PC-3 (cell line): Measurements from ENCODE around the gene SPACDR. TPM values are rescaled to one million over a fixed set of nuclear protein-coding genes. Genes with fewer than 3 reads are reported as not detected.
A peak's percentile ranks its signal among the peaks of the same experiment; 100 is the strongest.

Experiments used
- ATAC-seq: fragments of 200-7000 bp; cut with Tn5 transposase; 2 replicates; pipeline ENCODE4 v1.9.1; 2020; ENCODE audit warnings: mild to moderate bottlenecking, moderate library complexity
- BruUV-seq: library from RNA; stranded (reverse); fragments of 400-500 nt; replicated peaks from 2 replicates; lab custom pipeline; 2021; lab: Mats Ljungman, UMichigan
- CTCF ChIA-PET: fragments of 300-600 bp; sonication (Branson Sonifier 250); formaldehyde crosslinking; loops from one replicate; lab custom pipeline; 2022; ENCODE audit warnings: antibody characterized with exemption; lab: Charles Lee
- POLR2A ChIA-PET: fragments of 300-600 bp; sonication (Branson Sonifier 250); formaldehyde crosslinking; loops from one replicate; lab custom pipeline; 2022; ENCODE audit warnings: antibody characterized with exemption; ENCODE audit not compliant: unreplicated experiment; lab: Charles Lee
- DNase-seq: peaks from one replicate; pipeline ENCODE4 v3.0.0-alpha.2; 2015
- H2AFZ ChIP-seq: fragments of 300-600 bp; sonication (generic); 2 replicates; pipeline ENCODE4 v1.6.0; 2016; ENCODE audit warnings: antibody characterized with exemption, low read length
- H3F3A ChIP-seq: fragments of 300-600 bp; sonication (generic); one replicate; pipeline ENCODE4 v1.6.0; 2017; ENCODE audit warnings: antibody characterized with exemption, low read length, control low read depth, mild to moderate bottlenecking; ENCODE audit not compliant: unreplicated experiment
- H3K27ac ChIP-seq: fragments of 300-600 bp; sonication (generic); 2 replicates; pipeline ENCODE4 v1.5.1; 2016; ENCODE audit warnings: mild to moderate bottlenecking, low read length
- H3K27me3 ChIP-seq: fragments of 300-600 bp; sonication (generic); 2 replicates; pipeline ENCODE4 v1.6.1; 2016; ENCODE audit warnings: low read length, mixed read lengths
- H3K36me3 ChIP-seq: fragments of 300-600 bp; sonication (generic); 2 replicates; pipeline ENCODE4 v1.6.1; 2016; ENCODE audit warnings: low read depth, mixed run types, low read length, mixed read lengths
- H3K4me1 ChIP-seq: fragments of 300-600 bp; sonication (generic); 2 replicates; pipeline ENCODE4 v1.5.1; 2016; ENCODE audit warnings: low read length; ENCODE audit not compliant: insufficient read depth
- H3K4me2 ChIP-seq: fragments of 300-600 bp; sonication (generic); 2 replicates; pipeline ENCODE4 v1.6.0; 2016; ENCODE audit warnings: low read length
- H3K4me3 ChIP-seq: fragments of 300-600 bp; sonication (generic); 2 replicates; pipeline ENCODE4 v1.5.1; 2016; ENCODE audit warnings: mild to moderate bottlenecking, low read length, mixed read lengths
- H3K79me2 ChIP-seq: fragments of 300-600 bp; sonication (generic); 2 replicates; pipeline ENCODE4 v1.6.1; 2017; ENCODE audit warnings: low read length, mixed read lengths
- H3K9ac ChIP-seq: fragments of 300-600 bp; sonication (generic); 2 replicates; pipeline ENCODE4 v1.6.0; 2016; ENCODE audit warnings: mild to moderate bottlenecking, low read length
- H3K9me2 ChIP-seq: fragments of 300-600 bp; sonication (generic); replicated peaks from 2 replicates; pipeline ENCODE4 v1.6.1; 2016; ENCODE audit warnings: mixed run types, low read length, mixed read lengths
- H3K9me3 ChIP-seq: fragments of 300-600 bp; sonication (generic); 2 replicates; pipeline ENCODE4 v1.6.1; 2016; ENCODE audit warnings: low read length, mixed read lengths
- H4K20me1 ChIP-seq: fragments of 300-600 bp; sonication (generic); 2 replicates; pipeline ENCODE4 v1.6.1; 2016; ENCODE audit warnings: low read length, mixed read lengths
- EZH2 ChIP-seq: fragments of 300-600 bp; sonication (generic); IDR thresholded peaks from one replicate; pipeline ENCODE4 v1.6.1; 2017; ENCODE audit warnings: antibody characterized with exemption, mild to moderate bottlenecking, low read length; ENCODE audit not compliant: unreplicated experiment
- EZH2phosphoT487 ChIP-seq: fragments of 300-600 bp; sonication (generic); IDR thresholded peaks from 2 replicates; pipeline ENCODE4 v1.6.1; 2018; ENCODE audit warnings: mild to moderate bottlenecking, antibody characterized with exemption, low read length, borderline replicate concordance
- intact Hi-C: fragments of 100-400 bp; cut with micrococcal nuclease; formaldehyde crosslinking; loops from 2 replicates; pipeline ENCODE4 v1.9.0; 2023
- total RNA-seq: library from RNA; depleted of rRNA; stranded (reverse); fragments of >200 nt; gene quantifications from 2 replicates; pipeline ENCODE4 v1.2.3, GENCODE V29; 2014
- TF ChIP-seq, protein P1 (sequence below): fragments of 300-600 bp; sonication (generic); conservative IDR thresholded peaks from 2 replicates; pipeline ENCODE4 v1.5.1; 2017; ENCODE audit warnings: antibody characterized with exemption, low read depth, mild to moderate bottlenecking, low read length

Gene SPACDR
- total RNA-seq, 1 experiment from 2014 or later = 0.11 TPM

GRCh38 chr7:100483090-100483721 is 19.1 kb upstream of the SPACDR start:
- intact Hi-C loops = no loop called here
- Histone ChIP-seq H3K4me3 (peak overlapping the region; percentile 68), H3K9me2 (no peaks in the 10 kb centered on the region), H4K20me1 (no peaks in the 10 kb centered on the region), H3K27ac (no peak overlapping the region), H3K79me2 (peaks cover 8% of the 10 kb centered on the region), H3F3A (no peaks in the 10 kb centered on the region), H3K4me1 (0 out of 2 replicates have a peak, but pooled peaks cover 6% of the 10 kb centered on the region), H3K9ac (no peak overlapping the region), H3K36me3 (no peaks in the 10 kb centered on the region), H3K9me3 (no peaks in the 10 kb centered on the region), H2AFZ (peak overlapping the region; percentile 76), H3K27me3 (no peaks in the 10 kb centered on the region), H3K4me2 (peak overlapping the region; percentile 84)
- CTCF ChIA-PET = interaction anchor here (1.1 kb wide), 1 partner anchor 72 kb away, joined by 3 read pairs; no protein-coding TSS in a partner anchor
- no TSS peak for BruUV-seq
- peak; percentile 58 for ATAC-seq
- POLR2A ChIA-PET = no interaction called here
- peak; percentile 48 for DNase-seq
- TF ChIP-seq EZH2phosphoT487 = no peak
- TF ChIP-seq, protein P1, sequence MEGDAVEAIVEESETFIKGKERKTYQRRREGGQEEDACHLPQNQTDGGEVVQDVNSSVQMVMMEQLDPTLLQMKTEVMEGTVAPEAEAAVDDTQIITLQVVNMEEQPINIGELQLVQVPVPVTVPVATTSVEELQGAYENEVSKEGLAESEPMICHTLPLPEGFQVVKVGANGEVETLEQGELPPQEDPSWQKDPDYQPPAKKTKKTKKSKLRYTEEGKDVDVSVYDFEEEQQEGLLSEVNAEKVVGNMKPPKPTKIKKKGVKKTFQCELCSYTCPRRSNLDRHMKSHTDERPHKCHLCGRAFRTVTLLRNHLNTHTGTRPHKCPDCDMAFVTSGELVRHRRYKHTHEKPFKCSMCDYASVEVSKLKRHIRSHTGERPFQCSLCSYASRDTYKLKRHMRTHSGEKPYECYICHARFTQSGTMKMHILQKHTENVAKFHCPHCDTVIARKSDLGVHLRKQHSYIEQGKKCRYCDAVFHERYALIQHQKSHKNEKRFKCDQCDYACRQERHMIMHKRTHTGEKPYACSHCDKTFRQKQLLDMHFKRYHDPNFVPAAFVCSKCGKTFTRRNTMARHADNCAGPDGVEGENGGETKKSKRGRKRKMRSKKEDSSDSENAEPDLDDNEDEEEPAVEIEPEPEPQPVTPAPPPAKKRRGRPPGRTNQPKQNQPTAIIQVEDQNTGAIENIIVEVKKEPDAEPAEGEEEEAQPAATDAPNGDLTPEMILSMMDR = peak; percentile 79
- no peak for TF ChIP-seq EZH2

DNA sequence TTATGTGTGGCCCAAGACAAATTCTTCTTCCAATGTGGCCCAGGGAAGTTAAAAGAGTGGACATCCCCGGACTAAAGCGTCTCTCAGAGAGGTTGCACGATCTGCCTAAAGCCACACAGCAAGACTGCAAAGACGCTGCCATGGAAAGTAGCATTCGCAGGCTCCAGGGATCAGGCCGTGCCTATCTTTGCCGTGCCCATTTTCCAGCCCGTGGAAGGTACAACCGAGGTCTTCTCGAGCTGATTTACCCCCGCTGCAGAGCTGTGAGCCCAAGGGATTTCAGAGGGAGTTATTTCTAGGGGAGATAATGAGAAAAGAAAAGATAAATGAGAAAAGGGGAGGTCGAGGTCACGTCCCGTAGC is 18.6 kb upstream of the SPACDR start:
- 0 out of 2 replicates have a peak, but pooled peaks cover 6% of the 10 kb centered on the region for H3K4me1 ChIP-seq
- no peaks in the 10 kb centered on the region for H3K36me3 ChIP-seq
- H3F3A ChIP-seq = no peaks in the 10 kb centered on the region
- H3K9me3 ChIP-seq = no peaks in the 10 kb centered on the region
- TF ChIP-seq, protein P1 = no peak
- TF ChIP-seq EZH2 (no peak), EZH2phosphoT487 (no peak)
- DNase-seq (no peak), ATAC-seq (no peak)
- ChIA-PET POLR2A (no interaction called here), CTCF (interaction anchor here (1.1 to 1.2 kb wide), 2 partner anchors 56 to 72 kb away, joined by 3 to 8 read pairs; no protein-coding TSS in a partner anchor)
- no TSS peak for BruUV-seq
- no peaks in the 10 kb centered on the region for H3K9me2 ChIP-seq
- H3K4me3 ChIP-seq = peak overlapping the region; percentile 68
- no peak overlapping the region for H3K9ac ChIP-seq
- peak overlapping the region; percentile 76 for H2AFZ ChIP-seq
- no peak overlapping the region for H3K27ac ChIP-seq
- no peaks in the 10 kb centered on the region for H3K27me3 ChIP-seq
- H3K4me2 ChIP-seq = peak overlapping the region; percentile 84
- no peaks in the 10 kb centered on the region for H4K20me1 ChIP-seq
- peaks cover 13% of the 10 kb centered on the region for H3K79me2 ChIP-seq
- intact Hi-C loops = no loop called here

GRCh38 chr7:100481466-100481865 is 17.4 kb upstream of the SPACDR start:
- H2AFZ ChIP-seq = no peak overlapping the region
- BruUV-seq = no TSS peak
- TF ChIP-seq EZH2phosphoT487 (no peak), EZH2 (no peak)
- TF ChIP-seq, protein P1 = no peak
- no peaks in the 10 kb centered on the region for H3K9me3 ChIP-seq
- ChIA-PET POLR2A (no interaction called here), CTCF (interaction anchor here (0.6 to 1.2 kb wide), 2 partner anchors 16 to 57 kb away, joined by 3 to 8 read pairs; no protein-coding TSS in a partner anchor)
- ATAC-seq = no peak
- H4K20me1 ChIP-seq = no peaks in the 10 kb centered on the region
- H3K4me2 ChIP-seq = no peak overlapping the region
- peaks cover 11% of the 10 kb centered on the region; the same call in 1 of the 2 replicates for H3K4me1 ChIP-seq
- peaks cover 25% of the 10 kb centered on the region for H3K79me2 ChIP-seq
- no peaks in the 10 kb centered on the region for H3K9me2 ChIP-seq
- no peaks in the 10 kb centered on the region for H3K27me3 ChIP-seq
- H3K36me3 ChIP-seq = no peaks in the 10 kb centered on the region
- no peak for DNase-seq
- no peak overlapping the region for H3K4me3 ChIP-seq
- no peak overlapping the region for H3K9ac ChIP-seq
- no peak overlapping the region for H3K27ac ChIP-seq
- intact Hi-C loops = no loop called here
- no peaks in the 10 kb centered on the region for H3F3A ChIP-seq
